Activated CD8-positive, alpha-beta memory T cell treated with anti-CD3 and anti-CD28 coated beads, Interleukin-2, amount 50 U/mL, for 24 hours (primary cell): ENCODE data around the gene ABCA13.

Experiments used
- DNase-seq: peaks from one replicate; pipeline ENCODE4 v3.0.0-alpha.2; 2020; ENCODE audit errors: extremely low read depth

The ABCA13 gene

GRCh38 chr7:48300301-48300700 lies 129.0 kb downstream of the ABCA13 start:
- DNase-seq = no peak

GRCh38 chr7:48301201-48301600 lies 129.9 kb downstream of the ABCA13 start:
- DNase-seq = no peak

GRCh38 chr7:48304641-48305040 lies 133.4 kb downstream of the ABCA13 start:
- DNase-seq = no peak

- DNase-seq = no peak
Measured at GRCh38 chr7:48305661-48306060, 134.4 kb downstream of the ABCA13 start.

GRCh38 chr7:48307041-48307714 lies 135.9 kb downstream of the ABCA13 start:
- no peak for DNase-seq

GRCh38 chr7:48309720-48310119 lies 138.5 kb downstream of the ABCA13 start:
- DNase-seq = no peak

GRCh38 chr7:48311464-48312100 lies 140.3 kb downstream of the ABCA13 start:
- no peak for DNase-seq

GRCh38 chr7:48312151-48312550 lies 140.9 kb downstream of the ABCA13 start:
- DNase-seq = no peak

- no peak for DNase-seq
Measured at GRCh38 chr7:48316768-48317167, 145.5 kb downstream of the ABCA13 start.

- no peak for DNase-seq
Measured at GRCh38 chr7:48317360-48317759, 146.1 kb downstream of the ABCA13 start.

GRCh38 chr7:48321319-48322010 lies 150.2 kb downstream of the ABCA13 start:
- DNase-seq = no peak

GRCh38 chr7:48337012-48337621 lies 165.9 kb downstream of the ABCA13 start:
- DNase-seq = no peak

GRCh38 chr7:48337781-48338180 lies 166.5 kb downstream of the ABCA13 start:
- no peak for DNase-seq

- DNase-seq = no peak
Measured at GRCh38 chr7:48347230-48347825, 176.1 kb downstream of the ABCA13 start.

GRCh38 chr7:48350515-48350914 lies 179.3 kb downstream of the ABCA13 start:
- no peak for DNase-seq

- no peak for DNase-seq
Measured at GRCh38 chr7:48351900-48352299, 180.6 kb downstream of the ABCA13 start.

- no peak for DNase-seq
Measured at GRCh38 chr7:48355346-48355745, 184.1 kb downstream of the ABCA13 start.

GRCh38 chr7:48360574-48360973 lies 189.3 kb downstream of the ABCA13 start:
- DNase-seq = no peak

GRCh38 chr7:48363174-48363573 lies 191.9 kb downstream of the ABCA13 start:
- DNase-seq = no peak

GRCh38 chr7:48365010-48365409 lies 193.8 kb downstream of the ABCA13 start:
- no peak for DNase-seq

GRCh38 chr7:48366096-48366495 lies 194.8 kb downstream of the ABCA13 start:
- no peak for DNase-seq

- no peak for DNase-seq
Measured at GRCh38 chr7:48376263-48376662, 205.0 kb downstream of the ABCA13 start.
